HG03108 (cell line): ENCODE results near the gene VWC2L.

Source experiments
- ATAC-seq: cut with Tn5 transposase; IDR thresholded peaks from one replicate; pipeline ENCODE4 v1.9.1; 2021; ENCODE audit warnings: moderate library complexity; ENCODE audit not compliant: unreplicated experiment

The VWC2L gene

GRCh38 chr2:214410918-214411554 is at the start of gene VWC2L:
Gene VWC2L (plus strand): TSS chr2:214411054. CDS start chr2:214414194, 3,140 bp downstream.
- ATAC-seq = no peak

GRCh38 chr2:214361116-214361515 is 49.7 kb upstream of the VWC2L start:
- no peak for ATAC-seq

DNA sequence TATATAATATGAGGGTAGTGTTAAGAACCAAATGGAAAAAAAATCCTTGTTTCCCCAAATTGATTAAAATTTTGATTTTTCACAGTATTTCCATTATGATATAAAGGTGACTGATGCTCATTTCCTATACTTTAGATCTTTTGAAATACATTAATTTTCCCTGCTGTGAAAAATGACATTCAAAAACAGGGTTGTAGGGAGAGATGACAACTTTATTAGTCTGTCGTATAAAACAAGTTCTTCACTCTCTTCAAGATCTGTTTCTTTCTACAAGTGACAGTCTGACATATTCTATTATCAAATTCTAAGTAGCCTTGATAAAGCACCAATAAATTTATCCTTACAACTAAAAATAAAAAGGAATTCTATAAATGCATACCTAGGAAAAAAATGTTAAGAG is 45.3 kb upstream of the VWC2L start:
- no peak for ATAC-seq

DNA sequence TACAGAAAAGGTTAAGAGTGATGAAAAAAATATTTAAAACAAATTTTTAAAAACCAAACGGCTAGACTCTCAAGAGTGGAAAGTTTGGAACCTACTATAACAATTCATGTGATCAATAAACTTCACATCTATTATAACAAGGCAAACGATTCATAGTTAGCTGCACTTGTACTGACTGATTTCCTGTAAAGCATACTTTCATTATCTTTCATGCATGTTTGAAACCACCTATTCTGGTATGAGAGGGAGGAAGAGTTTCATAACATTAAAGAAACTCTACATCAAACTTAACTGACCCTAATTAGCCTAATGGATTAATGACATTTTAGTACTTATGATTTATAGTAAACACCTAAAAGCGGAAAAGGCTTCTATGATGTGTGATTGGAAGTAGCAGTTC is 43.7 kb upstream of the VWC2L start:
- ATAC-seq = no peak

GRCh38 chr2:214376618-214377285 is 34.1 kb upstream of the VWC2L start:
- no peak for ATAC-seq

GRCh38 chr2:214377286-214377624 is 33.6 kb upstream of the VWC2L start:
- ATAC-seq = no peak

- ATAC-seq = no peak
Observed at GRCh38 chr2:214378455-214379103, 32.3 kb upstream of the VWC2L start.

- ATAC-seq = no peak
Observed at GRCh38 chr2:214379227-214379626, 31.6 kb upstream of the VWC2L start.

DNA sequence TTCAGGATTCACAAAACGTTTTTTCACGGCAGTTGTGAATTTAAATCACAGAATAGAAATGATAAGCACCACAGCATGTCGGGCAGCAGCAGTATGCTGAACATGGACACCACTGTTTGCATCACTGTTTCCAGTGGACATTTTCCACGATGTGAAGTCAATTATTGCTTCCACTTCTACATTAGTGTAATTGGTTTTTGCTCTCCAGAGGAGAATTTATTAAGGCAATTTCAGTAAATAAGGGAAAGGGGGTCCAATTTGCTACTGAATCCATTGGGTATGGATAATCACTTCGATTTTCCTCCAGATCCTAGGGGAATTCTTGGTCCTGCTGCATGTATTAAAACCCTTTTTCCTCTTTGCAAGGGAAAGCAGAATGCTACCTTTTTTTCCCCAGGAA is 30.2 kb upstream of the VWC2L start:
- no peak for ATAC-seq

- no peak for ATAC-seq
Observed at GRCh38 chr2:214382229-214382628, 28.6 kb upstream of the VWC2L start.

- no peak for ATAC-seq
Observed at GRCh38 chr2:214386720-214387119, 24.1 kb upstream of the VWC2L start.

- no peak for ATAC-seq
Observed at GRCh38 chr2:214389334-214389733, 21.5 kb upstream of the VWC2L start.

DNA sequence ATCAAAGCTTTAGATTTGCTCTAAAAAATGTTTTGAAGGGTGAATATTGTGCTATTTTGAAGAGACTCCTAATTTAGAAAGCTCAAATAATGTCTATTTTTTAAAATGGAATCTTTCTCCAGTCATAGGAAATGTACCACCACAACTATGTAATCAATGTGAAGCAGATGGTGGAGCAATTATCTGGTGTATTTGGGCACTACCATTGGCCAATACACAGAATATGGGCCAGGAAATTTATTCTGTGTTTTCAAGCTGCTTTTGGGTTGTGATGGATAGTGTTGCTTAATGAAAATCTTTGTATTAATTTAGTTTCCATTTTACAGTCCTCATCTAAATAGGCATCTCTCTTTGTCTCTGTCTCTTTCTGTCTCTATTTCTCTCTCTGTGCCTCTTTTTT is 17.1 kb upstream of the VWC2L start:
- ATAC-seq = no peak

- ATAC-seq = no peak
Observed at GRCh38 chr2:214395040-214395439, 15.8 kb upstream of the VWC2L start.

DNA sequence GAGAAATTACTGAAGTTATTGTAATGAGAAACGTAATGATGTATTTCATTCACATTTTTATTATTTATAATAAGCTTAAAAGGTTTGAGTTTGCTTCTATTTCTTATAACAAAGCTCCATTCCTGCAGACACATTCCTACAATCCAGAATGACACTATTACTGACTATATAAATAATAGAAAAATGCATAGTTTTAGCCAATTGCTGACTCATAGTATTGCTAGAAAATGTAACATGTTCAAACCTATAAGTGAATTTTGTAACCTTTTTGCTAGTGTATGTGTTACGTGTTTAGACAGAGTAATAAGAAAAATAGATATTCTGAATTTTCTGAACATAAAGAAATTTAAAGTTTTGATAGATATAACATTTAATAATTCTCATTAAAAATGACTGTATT is 9.3 kb upstream of the VWC2L start:
- ATAC-seq = no peak

GRCh38 chr2:214410128-214410775 is 602 bp upstream of the VWC2L start:
- ATAC-seq = no peak

GRCh38 chr2:214412679-214413078 is 1.8 kb downstream of the VWC2L start:
- ATAC-seq = no peak

DNA sequence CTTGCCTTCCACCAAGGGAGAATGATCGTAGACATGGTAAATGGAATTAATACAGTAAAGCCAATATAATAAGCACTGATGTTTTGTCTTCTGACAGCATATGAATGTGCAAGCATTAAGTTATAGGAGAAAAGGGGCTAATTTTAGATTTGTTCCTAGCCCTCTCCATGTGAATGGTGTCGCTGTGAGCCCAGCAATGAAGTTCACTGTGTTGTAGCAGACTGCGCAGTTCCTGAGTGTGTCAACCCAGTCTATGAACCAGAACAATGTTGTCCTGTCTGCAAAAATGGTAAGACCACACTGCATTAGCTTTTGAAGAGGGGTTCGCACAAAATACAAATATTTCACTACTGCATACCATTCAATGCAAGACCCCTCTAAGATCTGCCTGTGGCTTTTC is 25.6 kb downstream of the VWC2L start:
- no peak for ATAC-seq

GRCh38 chr2:214450118-214450894 is 39.5 kb downstream of the VWC2L start:
- ATAC-seq = no peak

DNA sequence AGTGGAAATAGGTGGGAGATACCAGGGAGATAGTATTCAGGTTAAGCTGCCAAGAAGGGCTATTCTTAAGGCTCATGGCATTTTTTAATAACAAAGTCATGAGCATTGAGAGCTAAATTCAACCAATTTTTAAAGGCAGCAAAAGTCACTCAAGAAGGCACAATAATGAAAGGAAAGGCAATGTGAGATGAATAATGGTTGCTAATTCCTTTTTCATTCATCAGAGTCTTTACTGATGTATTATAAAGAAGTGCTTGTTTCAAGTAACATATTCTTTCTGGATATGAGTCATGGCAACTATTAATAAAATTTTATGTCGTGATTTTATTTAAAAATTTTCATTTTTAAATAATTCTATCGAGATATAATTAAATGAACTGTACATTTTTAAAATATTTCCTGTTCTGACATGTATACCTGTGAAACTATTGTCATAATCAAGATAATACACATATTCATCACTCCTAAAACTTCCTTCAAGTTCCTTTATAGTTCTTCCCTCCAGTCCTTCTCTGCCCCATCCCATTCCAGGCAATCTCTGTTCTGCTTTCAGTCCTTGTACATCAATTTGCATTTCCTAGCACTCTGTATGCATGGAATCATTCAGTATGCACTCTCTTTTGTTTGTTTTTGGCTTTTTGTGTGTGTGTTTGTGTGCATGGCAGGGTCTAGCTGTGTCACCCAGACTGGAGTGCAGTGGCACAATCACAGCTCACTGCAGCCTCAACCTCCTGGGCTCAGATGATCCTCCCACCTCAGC is 40.8 kb downstream of the VWC2L start:
- no peak for ATAC-seq
